HG02973 (cell line): Measurements from ENCODE around the gene CRACDL.
"Not testable (repeated sequence)": the region's sequence is repeated elsewhere in the genome, so short reads cannot be mapped to it uniquely, and the experiment has no call there.

Experiments used
- ATAC-seq: cut with Tn5 transposase; IDR thresholded peaks from one replicate; pipeline ENCODE4 v1.9.1; 2021; ENCODE audit warnings: moderate library complexity; ENCODE audit not compliant: unreplicated experiment

Gene CRACDL

DNA sequence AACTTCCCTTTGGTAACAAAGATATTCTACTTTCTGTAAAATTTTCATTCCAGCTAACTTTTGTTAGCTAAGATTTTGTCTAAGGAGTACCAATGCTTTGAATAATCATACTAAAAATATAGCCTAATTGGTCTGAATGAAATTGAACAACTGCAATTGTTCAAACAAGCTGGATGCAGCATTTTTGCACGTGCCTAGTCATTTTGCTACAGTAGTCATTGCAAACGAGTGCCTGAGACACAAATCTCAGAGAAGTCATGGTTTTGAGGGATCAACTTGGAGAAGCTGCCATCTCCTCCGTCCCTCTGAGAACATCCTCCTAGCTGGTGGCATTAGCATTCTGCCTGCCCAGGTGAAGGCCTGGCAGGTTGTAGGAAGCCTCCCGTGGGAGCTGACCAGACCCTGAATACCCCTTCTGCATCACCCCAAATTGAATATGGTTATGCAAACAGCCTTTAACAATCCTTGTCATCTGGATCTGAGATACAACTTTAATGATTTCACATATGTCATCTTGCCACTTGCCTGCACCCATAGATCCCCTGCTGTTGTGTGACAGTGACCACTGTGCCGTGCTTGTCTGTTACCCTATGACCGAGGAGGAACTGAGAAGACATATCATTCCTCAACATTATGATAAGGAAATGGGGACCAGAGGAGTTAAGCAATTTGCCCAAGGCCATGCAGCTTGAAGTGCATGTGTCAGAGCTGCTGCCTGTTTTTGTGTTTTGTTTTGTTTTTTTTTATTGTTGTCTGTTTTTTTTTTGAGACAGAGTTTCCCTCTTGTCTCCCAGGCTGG lies 176.0 kb downstream of the CRACDL start:
- no peak for ATAC-seq

DNA sequence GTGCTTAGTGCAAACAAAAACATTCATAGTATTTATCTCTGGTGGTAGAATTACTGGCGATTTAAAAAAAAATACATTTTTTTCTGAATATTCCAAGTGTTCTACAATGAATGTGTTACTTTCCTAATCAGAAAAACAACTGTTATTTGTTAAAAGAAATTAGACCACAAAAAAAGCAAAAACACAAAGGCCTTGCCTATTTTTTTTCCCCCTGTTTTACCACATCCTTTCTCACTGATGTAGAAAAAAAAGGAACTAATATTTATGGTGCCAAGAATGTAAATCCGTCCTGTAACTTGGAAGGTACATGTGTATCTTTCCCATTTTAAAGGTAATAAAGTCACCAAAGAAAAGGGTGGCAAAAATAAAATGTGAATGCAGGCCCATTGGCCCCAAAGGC lies 176.7 kb downstream of the CRACDL start:
- ATAC-seq = no peak

DNA sequence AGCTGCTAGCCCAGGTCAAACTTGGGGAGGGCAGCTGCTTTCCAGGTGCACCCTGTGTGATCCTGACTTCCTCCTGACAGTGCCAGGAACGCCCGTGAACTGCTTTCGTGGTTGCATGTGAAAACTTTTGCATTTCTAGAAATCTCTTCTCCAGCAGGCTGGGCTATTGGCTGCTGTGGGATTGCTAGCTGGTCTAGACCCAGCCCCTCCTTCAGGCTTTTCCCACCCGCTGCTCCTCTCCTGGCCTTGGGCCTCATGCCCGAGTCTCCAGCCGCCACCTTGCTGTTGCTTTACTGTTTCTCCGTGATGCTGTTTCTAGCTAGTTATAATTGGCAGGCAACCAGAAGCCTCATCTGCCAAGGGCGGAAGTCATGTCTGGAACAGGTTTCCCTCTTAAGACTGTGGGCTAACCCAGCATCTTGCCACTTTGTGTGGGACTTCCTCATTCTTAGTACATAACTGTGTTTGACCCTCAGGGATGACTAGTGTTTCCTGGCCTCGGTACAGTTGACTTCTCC lies 178.1 kb downstream of the CRACDL start:
- peak; percentile 83 for ATAC-seq

DNA sequence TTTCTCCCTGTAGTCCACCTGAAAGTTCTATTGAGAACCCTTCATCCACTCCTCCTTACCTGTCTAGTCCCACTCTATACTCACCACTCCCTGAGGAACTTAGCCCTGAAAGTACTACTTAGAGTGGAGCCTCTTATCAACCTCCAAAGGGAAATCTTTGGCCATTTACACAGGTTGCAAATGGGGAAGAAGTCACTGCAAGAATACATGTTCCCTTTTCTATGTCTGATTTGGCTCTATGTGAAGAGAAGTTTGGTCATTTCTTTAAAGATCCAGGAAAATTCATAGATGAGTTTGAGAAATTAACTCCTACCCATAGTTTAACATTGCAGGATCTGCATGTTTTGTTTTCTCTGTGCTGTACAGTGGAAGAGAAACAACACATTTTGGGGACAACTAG lies 182.2 kb downstream of the CRACDL start:
- no peak for ATAC-seq

- ATAC-seq = not testable (repeated sequence)
Observed at GRCh38 chr2:98752711-98753110, 183.3 kb downstream of the CRACDL start.

- ATAC-seq = no peak
Observed at GRCh38 chr2:98751748-98752147, 184.3 kb downstream of the CRACDL start.

DNA sequence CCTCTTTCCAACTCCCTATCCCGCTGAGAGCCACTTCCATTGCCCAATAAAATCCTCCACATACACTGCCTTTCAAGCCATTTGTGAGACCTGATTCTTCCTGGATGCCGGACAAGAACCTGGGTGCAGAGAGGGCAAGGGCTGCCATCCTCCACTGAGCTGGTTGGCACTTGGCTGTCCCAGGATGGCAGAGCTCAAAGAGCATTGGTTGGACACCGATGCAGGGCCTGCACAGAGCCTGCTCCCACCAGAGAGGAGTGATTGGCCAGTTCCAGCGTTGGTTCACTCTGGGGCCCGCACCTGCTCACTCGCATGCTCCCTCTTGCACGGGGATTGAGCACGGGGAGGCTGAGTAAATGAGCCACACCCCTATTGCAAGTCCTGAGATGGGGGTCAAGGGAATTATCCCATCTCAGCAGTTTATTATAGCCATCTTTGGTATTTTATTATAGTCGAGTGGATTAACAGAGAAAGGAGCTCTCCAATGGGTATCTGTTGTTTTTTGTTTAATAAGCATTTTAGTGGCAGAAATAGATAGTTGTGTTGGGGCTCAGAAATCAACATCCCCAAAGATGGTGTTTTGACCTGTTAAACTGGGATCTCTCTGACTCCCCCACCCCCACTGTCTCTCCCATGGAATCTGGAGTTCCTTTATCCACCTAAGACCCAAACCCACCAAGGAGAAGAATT lies 185.3 kb downstream of the CRACDL start:
- no peak for ATAC-seq

DNA sequence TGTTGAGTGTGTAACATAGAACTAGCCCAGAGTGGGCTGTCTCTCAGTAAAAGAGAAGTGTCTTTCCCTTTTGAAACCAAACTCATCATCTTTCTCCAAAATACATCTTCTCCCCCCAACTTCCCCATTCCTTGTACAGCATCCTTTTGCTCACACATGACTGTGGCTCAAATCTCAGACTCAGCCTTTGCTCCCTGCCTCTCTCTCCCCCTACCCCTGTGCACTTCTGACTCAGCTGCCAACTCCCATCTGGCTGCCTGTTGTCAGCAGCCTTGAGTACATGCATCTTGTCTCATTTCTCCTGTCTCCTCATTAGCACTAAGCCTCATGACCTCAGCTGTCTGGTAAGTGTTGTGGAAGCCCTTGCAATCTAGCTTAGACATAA lies 187.0 kb downstream of the CRACDL start:
- ATAC-seq = peak; percentile 43

GRCh38 chr2:98748292-98749065 lies 187.5 kb downstream of the CRACDL start:
- ATAC-seq = peak; percentile 37

- no peak for ATAC-seq
Observed at GRCh38 chr2:98747888-98748287, 188.1 kb downstream of the CRACDL start.

DNA sequence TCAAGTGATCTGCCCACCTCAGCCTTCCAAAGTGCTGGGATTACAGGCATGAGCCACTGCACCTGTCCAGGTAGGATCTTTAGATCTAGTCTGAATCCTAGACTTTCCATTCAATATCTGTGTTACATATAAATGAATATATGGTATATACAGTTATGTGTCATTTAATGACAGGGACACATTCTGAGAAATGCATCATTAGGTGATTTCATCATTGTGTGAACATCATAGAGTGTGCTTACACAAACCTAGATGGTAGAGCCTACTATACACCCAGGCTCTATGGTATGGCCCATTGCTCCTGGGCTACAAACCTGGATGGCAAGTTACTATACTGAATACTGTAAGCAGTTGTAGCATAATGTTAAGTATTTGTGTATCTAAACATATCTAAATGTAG lies 189.6 kb downstream of the CRACDL start:
- no peak for ATAC-seq

- no peak for ATAC-seq
Observed at GRCh38 chr2:98744595-98744994, 191.4 kb downstream of the CRACDL start.
